Neural cell (in vitro differentiated cells): Measurements from ENCODE around the gene GPR183. TPM values are rescaled to one million over a fixed set of nuclear protein-coding genes. Genes with fewer than 3 reads are reported as not detected.

Experiments used
- H2AFZ ChIP-seq: fragments of 200-600, 300-800 bp; sonication (generic), shearing (Covaris generic); 2 replicates; pipeline ENCODE4 v1.6.0; 2014; ENCODE audit warnings: low read depth, mild to moderate bottlenecking, antibody characterized with exemption, low read length, moderate library complexity
- H3F3A ChIP-seq: fragments of 200-600 bp; shearing (Covaris generic); 2 replicates; pipeline ENCODE4 v1.6.1; 2016; ENCODE audit warnings: mild to moderate bottlenecking, moderate library complexity, mixed read lengths, antibody characterized with exemption, low read length; ENCODE audit not compliant: insufficient read depth, poor library complexity, severe bottlenecking
- H3K27ac ChIP-seq: fragments of 200-600, 300-800 bp; sonication (generic), shearing (Covaris generic); 2 replicates; pipeline ENCODE4 v1.5.1; 2014; ENCODE audit warnings: mild to moderate bottlenecking, low read length, moderate library complexity
- H3K27me3 ChIP-seq: fragments of 300-800, 200-600 bp; sonication (generic), shearing (Covaris generic); 2 replicates; pipeline ENCODE4 v1.6.0; 2014; ENCODE audit warnings: mild to moderate bottlenecking, low read depth, low read length, moderate library complexity; ENCODE audit not compliant: insufficient read depth
- H3K36me3 ChIP-seq: fragments of 300-800, 200-600 bp; sonication (generic), shearing (Covaris generic); 2 replicates; pipeline ENCODE4 v1.5.1; 2014; ENCODE audit warnings: mild to moderate bottlenecking, antibody characterized with exemption, low read length, moderate library complexity; ENCODE audit not compliant: insufficient read depth
- H3K4me2 ChIP-seq: fragments of 300-800, 200-600 bp; sonication (generic), shearing (Covaris generic); 2 replicates; pipeline ENCODE4 v1.6.0; 2014; ENCODE audit warnings: mild to moderate bottlenecking, low read length
- H3K4me3 ChIP-seq: fragments of 300-800, 200-600 bp; sonication (generic), shearing (Covaris generic); 2 replicates; pipeline ENCODE4 v1.5.1; 2014; ENCODE audit warnings: mild to moderate bottlenecking, low read length, moderate library complexity
- H3K79me2 ChIP-seq: fragments of 200-600 bp; shearing (Covaris generic); replicated peaks from 2 replicates; pipeline ENCODE4 v1.6.0; 2014; ENCODE audit warnings: mild to moderate bottlenecking, low read length, moderate library complexity; ENCODE audit not compliant: insufficient read depth
- H3K9ac ChIP-seq: fragments of 300-800, 200-600 bp; sonication (generic), shearing (Covaris generic); 2 replicates; pipeline ENCODE4 v1.6.1; 2016; ENCODE audit warnings: mild to moderate bottlenecking, low read length, mixed read lengths
- H3K9me2 ChIP-seq: fragments of 200-600 bp; shearing (Covaris generic); 2 replicates; pipeline ENCODE4 v1.6.1; 2016; ENCODE audit warnings: mild to moderate bottlenecking, low read length, mixed read lengths; ENCODE audit not compliant: insufficient read depth
- H3K9me3 ChIP-seq: fragments of 200-600, 300-800 bp; sonication (generic), shearing (Covaris generic); 2 replicates; pipeline ENCODE4 v1.6.1; 2016; ENCODE audit warnings: mild to moderate bottlenecking, mixed run types, low read length, moderate library complexity, mixed read lengths
- H4K20me1 ChIP-seq: fragments of 200-600 bp; shearing (Covaris generic); 2 replicates; pipeline ENCODE4 v1.6.1; 2016; ENCODE audit warnings: mild to moderate bottlenecking, mixed run types; ENCODE audit not compliant: insufficient read depth
- EP300 ChIP-seq: fragments of 450-650 bp; conservative IDR thresholded peaks from 2 replicates; pipeline ENCODE4 v1.6.1; 2014; ENCODE audit warnings: antibody characterized with exemption, mild to moderate bottlenecking, moderate library complexity; ENCODE audit not compliant: poor library complexity, severe bottlenecking
- EZH2 ChIP-seq: fragments of 200-600, 300-800 bp; shearing (Covaris generic), sonication (generic); IDR thresholded peaks from 2 replicates; pipeline ENCODE4 v1.6.1; 2014; ENCODE audit warnings: antibody characterized with exemption, low read length, borderline replicate concordance, mild to moderate bottlenecking; ENCODE audit not compliant: insufficient read depth, poor library complexity, severe bottlenecking
- MXI1 ChIP-seq: fragments of 450-650 bp; conservative IDR thresholded peaks from 2 replicates; pipeline ENCODE4 v1.6.1; 2014; ENCODE audit warnings: antibody characterized with exemption, mild to moderate bottlenecking; ENCODE audit not compliant: poor library complexity, severe bottlenecking
- POLR2AphosphoS5 ChIP-seq: IDR thresholded peaks from 2 replicates; pipeline ENCODE4 v1.6.1; 2012
- RAD21 ChIP-seq: fragments of 450-650 bp; conservative IDR thresholded peaks from 2 replicates; pipeline ENCODE4 v1.6.1; 2014; ENCODE audit warnings: antibody characterized with exemption, mild to moderate bottlenecking, moderate library complexity
- SMC3 ChIP-seq: fragments of 450-650 bp; conservative IDR thresholded peaks from 2 replicates; pipeline ENCODE4 v1.6.1; 2014; ENCODE audit warnings: antibody characterized with exemption, mild to moderate bottlenecking, moderate library complexity; ENCODE audit not compliant: poor library complexity
- TAF1 ChIP-seq: IDR thresholded peaks from 2 replicates; pipeline ENCODE4 v1.6.1; 2012; ENCODE audit warnings: low read depth
- polyA plus RNA-seq: library from polyadenylated mRNA; depleted of rRNA; stranded (reverse); fragments of >200 nt; gene quantifications from 2 replicates; pipeline ENCODE4 v1.2.3, GENCODE V29; 2014
- TF ChIP-seq, protein P1 (sequence below): IDR thresholded peaks from 2 replicates; pipeline ENCODE4 v1.6.1; 2012; ENCODE audit warnings: borderline replicate concordance
- TF ChIP-seq, protein P2 (sequence below): fragments of 450-650 bp; IDR thresholded peaks from 2 replicates; pipeline ENCODE4 v1.5.1; 2014; ENCODE audit warnings: antibody characterized with exemption, mild to moderate bottlenecking, moderate library complexity; ENCODE audit not compliant: poor library complexity, severe bottlenecking

Gene GPR183
- polyA plus RNA-seq, 1 donor from 2014 or later: not detected

DNA sequence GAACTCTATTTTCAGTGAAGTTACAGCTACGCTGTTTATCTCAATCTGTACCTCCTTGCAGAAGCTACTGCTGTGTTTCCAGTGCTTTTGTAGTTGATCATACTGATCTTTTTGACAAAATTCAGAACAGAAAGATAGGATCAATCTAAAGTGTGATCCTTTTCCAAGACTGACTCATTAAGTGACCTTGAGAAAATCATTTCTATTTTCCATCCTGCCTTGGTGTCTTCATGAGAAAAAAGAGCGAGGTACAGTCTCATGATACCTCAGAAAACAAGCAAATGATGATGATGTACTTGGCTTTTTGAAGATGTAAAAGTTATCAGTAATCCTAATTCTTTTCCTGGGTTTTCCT, 46.0 kb upstream of the GPR183 start:
- no peaks in the 10 kb centered on the region for H3K36me3 ChIP-seq
- H3K27me3 ChIP-seq: no peaks in the 10 kb centered on the region
- H3K79me2 ChIP-seq: no peaks in the 10 kb centered on the region
- no peaks in the 10 kb centered on the region for H3K9me3 ChIP-seq
- no peak overlapping the region for H3K4me2 ChIP-seq
- H3K9me2 ChIP-seq: no peaks in the 10 kb centered on the region
- H3K27ac ChIP-seq: no peak overlapping the region
- H3K9ac ChIP-seq: no peak overlapping the region
- H2AFZ ChIP-seq: no peak overlapping the region
- H4K20me1 ChIP-seq: no peaks in the 10 kb centered on the region
- TF ChIP-seq, protein P1, sequence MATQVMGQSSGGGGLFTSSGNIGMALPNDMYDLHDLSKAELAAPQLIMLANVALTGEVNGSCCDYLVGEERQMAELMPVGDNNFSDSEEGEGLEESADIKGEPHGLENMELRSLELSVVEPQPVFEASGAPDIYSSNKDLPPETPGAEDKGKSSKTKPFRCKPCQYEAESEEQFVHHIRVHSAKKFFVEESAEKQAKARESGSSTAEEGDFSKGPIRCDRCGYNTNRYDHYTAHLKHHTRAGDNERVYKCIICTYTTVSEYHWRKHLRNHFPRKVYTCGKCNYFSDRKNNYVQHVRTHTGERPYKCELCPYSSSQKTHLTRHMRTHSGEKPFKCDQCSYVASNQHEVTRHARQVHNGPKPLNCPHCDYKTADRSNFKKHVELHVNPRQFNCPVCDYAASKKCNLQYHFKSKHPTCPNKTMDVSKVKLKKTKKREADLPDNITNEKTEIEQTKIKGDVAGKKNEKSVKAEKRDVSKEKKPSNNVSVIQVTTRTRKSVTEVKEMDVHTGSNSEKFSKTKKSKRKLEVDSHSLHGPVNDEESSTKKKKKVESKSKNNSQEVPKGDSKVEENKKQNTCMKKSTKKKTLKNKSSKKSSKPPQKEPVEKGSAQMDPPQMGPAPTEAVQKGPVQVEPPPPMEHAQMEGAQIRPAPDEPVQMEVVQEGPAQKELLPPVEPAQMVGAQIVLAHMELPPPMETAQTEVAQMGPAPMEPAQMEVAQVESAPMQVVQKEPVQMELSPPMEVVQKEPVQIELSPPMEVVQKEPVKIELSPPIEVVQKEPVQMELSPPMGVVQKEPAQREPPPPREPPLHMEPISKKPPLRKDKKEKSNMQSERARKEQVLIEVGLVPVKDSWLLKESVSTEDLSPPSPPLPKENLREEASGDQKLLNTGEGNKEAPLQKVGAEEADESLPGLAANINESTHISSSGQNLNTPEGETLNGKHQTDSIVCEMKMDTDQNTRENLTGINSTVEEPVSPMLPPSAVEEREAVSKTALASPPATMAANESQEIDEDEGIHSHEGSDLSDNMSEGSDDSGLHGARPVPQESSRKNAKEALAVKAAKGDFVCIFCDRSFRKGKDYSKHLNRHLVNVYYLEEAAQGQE: no peak
- TF ChIP-seq RAD21: no peak
- no peak for TF ChIP-seq EZH2
- TF ChIP-seq EP300: no peak
- TF ChIP-seq, protein P2, sequence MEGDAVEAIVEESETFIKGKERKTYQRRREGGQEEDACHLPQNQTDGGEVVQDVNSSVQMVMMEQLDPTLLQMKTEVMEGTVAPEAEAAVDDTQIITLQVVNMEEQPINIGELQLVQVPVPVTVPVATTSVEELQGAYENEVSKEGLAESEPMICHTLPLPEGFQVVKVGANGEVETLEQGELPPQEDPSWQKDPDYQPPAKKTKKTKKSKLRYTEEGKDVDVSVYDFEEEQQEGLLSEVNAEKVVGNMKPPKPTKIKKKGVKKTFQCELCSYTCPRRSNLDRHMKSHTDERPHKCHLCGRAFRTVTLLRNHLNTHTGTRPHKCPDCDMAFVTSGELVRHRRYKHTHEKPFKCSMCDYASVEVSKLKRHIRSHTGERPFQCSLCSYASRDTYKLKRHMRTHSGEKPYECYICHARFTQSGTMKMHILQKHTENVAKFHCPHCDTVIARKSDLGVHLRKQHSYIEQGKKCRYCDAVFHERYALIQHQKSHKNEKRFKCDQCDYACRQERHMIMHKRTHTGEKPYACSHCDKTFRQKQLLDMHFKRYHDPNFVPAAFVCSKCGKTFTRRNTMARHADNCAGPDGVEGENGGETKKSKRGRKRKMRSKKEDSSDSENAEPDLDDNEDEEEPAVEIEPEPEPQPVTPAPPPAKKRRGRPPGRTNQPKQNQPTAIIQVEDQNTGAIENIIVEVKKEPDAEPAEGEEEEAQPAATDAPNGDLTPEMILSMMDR: no peak
- TF ChIP-seq TAF1: no peak
- no peak for TF ChIP-seq SMC3
- no peak for TF ChIP-seq POLR2AphosphoS5
- TF ChIP-seq MXI1: no peak
- H3F3A ChIP-seq: no peaks in the 10 kb centered on the region
- no peak overlapping the region for H3K4me3 ChIP-seq

DNA sequence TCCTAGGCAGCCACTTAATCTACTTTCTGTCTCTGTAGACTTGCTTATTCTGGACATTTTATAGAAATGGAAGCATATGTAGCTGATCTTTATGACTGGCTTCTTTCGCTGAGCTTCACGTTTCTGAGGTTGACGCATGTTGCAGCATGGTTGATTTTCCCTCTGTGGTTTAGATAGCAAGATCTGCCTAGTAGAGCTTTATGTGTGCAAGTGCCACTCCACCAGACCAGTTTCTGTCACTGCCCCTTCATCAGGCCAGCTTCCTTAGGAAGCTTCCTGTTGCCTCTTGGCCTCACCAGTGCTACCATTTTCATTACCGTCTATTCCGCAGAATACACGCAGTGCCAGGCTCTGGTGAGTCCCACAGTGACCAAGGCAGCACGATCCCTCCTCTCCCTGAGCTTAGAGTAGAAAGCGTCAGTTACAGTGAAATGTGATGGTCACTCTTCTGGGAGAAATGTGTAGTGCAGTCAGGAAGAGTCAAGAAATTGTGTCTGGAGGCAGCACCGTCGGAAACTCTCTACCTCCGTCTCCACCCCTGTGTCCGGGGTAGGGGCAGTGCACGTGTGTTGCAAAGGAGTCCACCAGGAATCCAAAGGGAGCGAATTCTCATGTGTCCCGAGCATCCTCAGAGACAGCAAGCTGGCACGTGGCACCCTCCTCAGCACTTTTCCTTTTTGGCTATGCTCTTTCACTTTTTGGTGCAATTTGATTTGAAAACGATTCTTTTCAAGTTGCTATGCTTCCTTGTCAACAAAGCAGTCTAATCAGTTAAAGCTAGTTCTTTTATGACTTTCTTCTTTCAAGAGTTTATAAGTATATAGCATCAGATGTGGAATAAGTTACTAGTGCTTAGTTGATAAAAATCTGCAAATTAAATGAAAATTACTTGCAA, 45.4 kb upstream of the GPR183 start:
- no peak overlapping the region for H3K9ac ChIP-seq
- no peak overlapping the region for H2AFZ ChIP-seq
- no peaks in the 10 kb centered on the region for H4K20me1 ChIP-seq
- no peak overlapping the region for H3K4me3 ChIP-seq
- H3K4me2 ChIP-seq: no peak overlapping the region
- TF ChIP-seq TAF1 (no peak), SMC3 (no peak), EP300 (no peak), EZH2 (no peak), POLR2AphosphoS5 (no peak), RAD21 (no peak), MXI1 (no peak)
- TF ChIP-seq, protein P2: no peak
- TF ChIP-seq, protein P1: no peak
- H3K9me2 ChIP-seq: no peaks in the 10 kb centered on the region
- no peaks in the 10 kb centered on the region for H3K9me3 ChIP-seq
- H3K79me2 ChIP-seq: no peaks in the 10 kb centered on the region
- H3K36me3 ChIP-seq: no peaks in the 10 kb centered on the region
- H3F3A ChIP-seq: no peaks in the 10 kb centered on the region
- H3K27me3 ChIP-seq: no peaks in the 10 kb centered on the region
- H3K27ac ChIP-seq: no peak overlapping the region
